B cell (primary cell): ENCODE measurements around the gene STK33. TPM values are rescaled to one million over a fixed set of nuclear protein-coding genes. Genes with fewer than 3 reads are reported as not detected.

Experiments used
- ATAC-seq: fragments of 200-7000 bp; cut with Tn5 transposase; one replicate; pipeline ENCODE4 v1.10.0; 2021; ENCODE audit warnings: low read depth, mild to moderate bottlenecking, moderate number of reproducible peaks, moderate library complexity
- CTCF ChIA-PET: fragments of 350-600 bp; sonication (Branson Sonifier 250); formaldehyde crosslinking; loops from one replicate; lab custom pipeline; 2021; ENCODE audit warnings: antibody characterized with exemption, inconsistent platforms; lab: Charles Lee
- POLR2A ChIA-PET: fragments of 350-600 bp; sonication (Branson Sonifier 250); formaldehyde crosslinking; loops from one replicate; lab custom pipeline; 2021; ENCODE audit warnings: antibody characterized with exemption; lab: Charles Lee
- DNase-seq: peaks from one replicate; pipeline ENCODE4 v3.0.0; 2013
- H2AFZ ChIP-seq: 2 replicates; pipeline ENCODE4 v1.6.1; 2012; ENCODE audit warnings: mild to moderate bottlenecking, low read depth, low read length; ENCODE audit not compliant: insufficient read depth, poor library complexity, severe bottlenecking
- H3K27ac ChIP-seq, 2 donors: 1 replicate in 1 of 2; 2 replicates in 1 of 2; pipeline ENCODE4 v1.5.1; 2012 to 2013; ENCODE audit warnings: low read length in 2 of 2, mild to moderate bottlenecking in 2 of 2, moderate library complexity in 1 of 2
- H3K27me3 ChIP-seq, 4 experiments: fragments of 200-600 bp in 1 of 4; sonication (generic) in 1 of 4; replicated peaks in 1 of 4; 1 replicate in 2 of 4; 2 replicates in 2 of 4; pipeline versions ENCODE4 v1.6.1 to v1.7.0; 2013 to 2016; ENCODE audit warnings: low read length in 3 of 4, mild to moderate bottlenecking in 2 of 4, mixed read lengths in 1 of 4, moderate library complexity in 1 of 4; ENCODE audit not compliant: insufficient read depth in 4 of 4, control insufficient read depth in 3 of 4; ENCODE audit errors: control extremely low read depth in 1 of 4
- H3K36me3 ChIP-seq, 2 experiments: replicated peaks in 1 of 2; 1 replicate in 1 of 2; 2 replicates in 1 of 2; pipeline versions ENCODE4 v1.6.1 to v1.7.1; 2013; ENCODE audit warnings: low read length in 1 of 2; ENCODE audit not compliant: insufficient read depth in 2 of 2, control insufficient read depth in 1 of 2; ENCODE audit errors: control extremely low read depth in 1 of 2, extremely low read depth in 1 of 2
- H3K4me1 ChIP-seq, 2 donors: fragments of 200-600 bp in 1 of 2; sonication (generic) in 1 of 2; 1 replicate in 1 of 2; 2 replicates in 1 of 2; pipeline versions ENCODE4 v1.5.1 to v1.6.1; 2013 to 2017; ENCODE audit warnings: low read length in 2 of 2; ENCODE audit not compliant: control insufficient read depth in 2 of 2, insufficient read depth in 2 of 2
- H3K4me2 ChIP-seq: replicated peaks from 2 replicates; pipeline ENCODE3; 2012; ENCODE audit warnings: mild to moderate bottlenecking, low read depth, low read length; ENCODE audit not compliant: poor library complexity, severe bottlenecking
- H3K4me3 ChIP-seq, 5 experiments: fragments of 200-600 bp in 1 of 5; sonication (generic) in 1 of 5; 1 replicate in 3 of 5; 2 replicates in 2 of 5; pipeline versions ENCODE4 v1.5.1 to v1.7.0; 2011 to 2016; ENCODE audit warnings: low read length in 4 of 5, mild to moderate bottlenecking in 4 of 5, low read depth in 2 of 5, control low read depth in 1 of 5, moderate library complexity in 1 of 5; ENCODE audit not compliant: insufficient read depth in 1 of 5; ENCODE audit errors: control extremely low read depth in 1 of 5, extremely low read depth in 1 of 5
- H3K79me2 ChIP-seq: fragments of 200-600 bp; sonication (generic); one replicate; pipeline ENCODE4 v1.6.0; 2016; ENCODE audit warnings: low read length; ENCODE audit not compliant: control insufficient read depth, insufficient read depth
- H3K9ac ChIP-seq: fragments of 200-600 bp; sonication (generic); 2 replicates; pipeline ENCODE4 v1.6.1; 2017; ENCODE audit warnings: mild to moderate bottlenecking, low read length, moderate library complexity
- H3K9me3 ChIP-seq, 3 donors: one replicate each; pipeline versions ENCODE4 v1.6.1 to v1.7.1; 2013; ENCODE audit warnings: low read length in 2 of 3; ENCODE audit not compliant: control insufficient read depth in 2 of 3, insufficient read depth in 1 of 3; ENCODE audit errors: control extremely low read depth in 1 of 3
- H4K20me1 ChIP-seq: 2 replicates; pipeline ENCODE4 v1.6.0; 2012; ENCODE audit warnings: mild to moderate bottlenecking, low read length; ENCODE audit not compliant: insufficient read depth, control insufficient read depth, poor library complexity, severe bottlenecking
- H3K27ac Mint-ChIP-seq: one replicate; pipeline ENCODE4 v1.8.0; 2021; ENCODE audit warnings: mixed read lengths
- H3K27me3 Mint-ChIP-seq: one replicate; pipeline ENCODE4 v1.8.0; 2021; ENCODE audit warnings: mixed read lengths
- H3K4me1 Mint-ChIP-seq: one replicate; pipeline ENCODE4 v1.8.0; 2021; ENCODE audit warnings: mixed read lengths
- H3K4me3 Mint-ChIP-seq: one replicate; pipeline ENCODE4 v1.8.0; 2021; ENCODE audit warnings: mixed read lengths
- H3K9me3 Mint-ChIP-seq: one replicate; pipeline ENCODE4 v1.8.0; 2022; ENCODE audit warnings: mixed read lengths; ENCODE audit not compliant: insufficient read depth
- EZH2 ChIP-seq: IDR thresholded peaks from 2 replicates; pipeline ENCODE4 v1.6.1; 2012; ENCODE audit warnings: borderline replicate concordance, low read depth, mild to moderate bottlenecking, moderate library complexity, low read length; ENCODE audit not compliant: insufficient read depth, poor library complexity, severe bottlenecking
- WGBS: methylation state at CpG from one replicate; pipeline ENCODE4 v1.1.5; 2013; ENCODE audit warnings: missing lambda C conversion rate; ENCODE audit not compliant: insufficient coverage; 5-methylcytosine and 5-hydroxymethylcytosine counted together
- intact Hi-C: fragments of 100-400 bp; cut with micrococcal nuclease; formaldehyde crosslinking; loops from one replicate; pipeline ENCODE4 v1.10.0; 2022
- polyA plus RNA-seq: library from polyadenylated mRNA; depleted of rRNA; stranded (reverse); fragments of >200 nt; gene quantifications from 2 replicates; pipeline ENCODE4 v1.2.3, GENCODE V29; 2012
- total RNA-seq, 2 donors: library from RNA; stranded (reverse); fragments of 120-200 nt in 1 of 2; gene quantifications; 1 replicate in 1 of 2; 2 replicates in 1 of 2; pipeline versions ENCODE4 v1.2.3 to v1.2.4, GENCODE V29; 2013 to 2022
- TF ChIP-seq, protein P1 (sequence below): fragments of 200-600 bp; IDR thresholded peaks from one replicate; pipeline ENCODE4 v1.8.0; 2022; ENCODE audit warnings: antibody characterized with exemption, mild to moderate bottlenecking

Gene STK33
- total and polyA plus RNA-seq, 2 donors (not counting 1 experiment from before 2014, with no cell fraction given): 3.1 to 9.3 TPM

DNA sequence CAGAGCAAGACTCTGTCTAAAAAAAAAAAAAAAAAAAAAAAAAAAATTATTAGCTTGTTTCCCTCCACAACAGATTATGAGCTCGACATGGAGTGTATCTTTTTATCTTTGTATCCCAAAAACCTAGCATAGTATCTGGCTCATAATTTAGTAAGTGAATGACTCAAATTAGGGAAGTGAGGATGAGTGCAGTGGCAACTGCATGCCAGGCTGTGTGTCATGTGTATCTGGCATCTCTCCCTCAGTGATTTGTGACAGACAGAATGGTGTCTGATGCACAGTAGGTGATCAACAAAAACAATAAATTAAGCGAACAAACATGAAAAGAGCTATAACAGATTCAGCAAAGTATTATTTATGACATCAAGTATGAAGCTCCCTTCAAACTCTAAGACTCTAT is 7.2 kb downstream of the STK33 start:
- DNase-seq (no peak), ATAC-seq (no peak)
- ChIA-PET CTCF (no interaction called here), POLR2A (no interaction called here)
- Mint-ChIP-seq H3K27me3 (no peaks in the 10 kb centered on the region), H3K4me1 (peaks cover 4% of the 10 kb centered on the region), H3K4me3 (no peak overlapping the region), H3K9me3 (peaks cover 3% of the 10 kb centered on the region), H3K27ac (no peak overlapping the region)
- Histone ChIP-seq H3K79me2 (no peaks in the 10 kb centered on the region), H3K9ac (no peak overlapping the region), H2AFZ (no peak overlapping the region), H3K36me3 (no peaks in the 10 kb centered on the region), H4K20me1 (no peaks in the 10 kb centered on the region), H3K27ac (no peak overlapping the region), H3K9me3 (peaks cover 0 to 1% (median 0%) of the 10 kb centered on the region in 3 donors), H3K4me3 (no peak overlapping the region), H3K27me3 (no peaks in the 10 kb centered on the region), H3K4me2 (no peak overlapping the region), H3K4me1 (no peaks in the 10 kb centered on the region)
- no CpG with 5 or more reads among the region's 2 CpGs for WGBS
- TF ChIP-seq EZH2: no peak
- TF ChIP-seq, protein P1, sequence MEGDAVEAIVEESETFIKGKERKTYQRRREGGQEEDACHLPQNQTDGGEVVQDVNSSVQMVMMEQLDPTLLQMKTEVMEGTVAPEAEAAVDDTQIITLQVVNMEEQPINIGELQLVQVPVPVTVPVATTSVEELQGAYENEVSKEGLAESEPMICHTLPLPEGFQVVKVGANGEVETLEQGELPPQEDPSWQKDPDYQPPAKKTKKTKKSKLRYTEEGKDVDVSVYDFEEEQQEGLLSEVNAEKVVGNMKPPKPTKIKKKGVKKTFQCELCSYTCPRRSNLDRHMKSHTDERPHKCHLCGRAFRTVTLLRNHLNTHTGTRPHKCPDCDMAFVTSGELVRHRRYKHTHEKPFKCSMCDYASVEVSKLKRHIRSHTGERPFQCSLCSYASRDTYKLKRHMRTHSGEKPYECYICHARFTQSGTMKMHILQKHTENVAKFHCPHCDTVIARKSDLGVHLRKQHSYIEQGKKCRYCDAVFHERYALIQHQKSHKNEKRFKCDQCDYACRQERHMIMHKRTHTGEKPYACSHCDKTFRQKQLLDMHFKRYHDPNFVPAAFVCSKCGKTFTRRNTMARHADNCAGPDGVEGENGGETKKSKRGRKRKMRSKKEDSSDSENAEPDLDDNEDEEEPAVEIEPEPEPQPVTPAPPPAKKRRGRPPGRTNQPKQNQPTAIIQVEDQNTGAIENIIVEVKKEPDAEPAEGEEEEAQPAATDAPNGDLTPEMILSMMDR: no peak
- intact Hi-C loops: no loop called here

DNA sequence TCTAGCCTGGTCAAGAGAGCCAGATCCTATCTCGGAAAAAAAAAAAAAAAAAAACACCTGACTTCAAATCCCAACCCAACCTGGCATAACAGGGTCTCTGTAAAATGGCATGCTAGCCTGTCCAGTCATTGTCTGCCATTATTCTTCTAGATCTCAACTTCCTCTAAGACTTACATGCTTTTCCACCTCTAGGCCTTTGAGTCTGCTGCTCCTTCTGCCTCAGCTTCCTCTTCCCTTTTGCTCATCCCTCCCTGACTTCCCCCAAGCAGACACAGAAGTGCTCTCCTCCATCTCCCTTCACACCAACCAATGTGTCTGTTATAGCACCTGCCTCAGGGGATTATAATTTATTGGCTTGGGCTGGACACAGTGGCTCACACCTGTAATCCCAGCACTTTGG is 7.8 kb downstream of the STK33 start:
- CTCF ChIA-PET: no interaction called here
- no CpG with 5 or more reads among the region's 1 CpG for WGBS
- POLR2A ChIA-PET: no interaction called here
- Histone ChIP-seq H3K4me2 (no peak overlapping the region), H3K4me3 (no peak overlapping the region), H3K9ac (no peak overlapping the region), H3K36me3 (no peaks in the 10 kb centered on the region), H3K4me1 (no peaks in the 10 kb centered on the region), H3K27ac (no peak overlapping the region), H2AFZ (no peak overlapping the region), H3K9me3 (peaks cover 0 to 1% (median 0%) of the 10 kb centered on the region in 3 donors), H3K27me3 (no peaks in the 10 kb centered on the region), H3K79me2 (no peaks in the 10 kb centered on the region), H4K20me1 (no peaks in the 10 kb centered on the region)
- DNase-seq: no peak
- H3K4me1 Mint-ChIP-seq: peaks cover 4% of the 10 kb centered on the region
- TF ChIP-seq, protein P1: no peak
- TF ChIP-seq EZH2: no peak
- ATAC-seq: no peak
- H3K27ac Mint-ChIP-seq: no peak overlapping the region
- intact Hi-C loops: no loop called here
- H3K4me3 Mint-ChIP-seq: no peak overlapping the region
- no peaks in the 10 kb centered on the region for H3K27me3 Mint-ChIP-seq
- H3K9me3 Mint-ChIP-seq: peaks cover 3% of the 10 kb centered on the region
